PFSK-1 (cell line): ENCODE data around the gene QSOX1.

Experiments used
- FOXP2 ChIP-seq: optimal IDR thresholded peaks from 2 replicates; pipeline ENCODE3; 2011; ENCODE audit warnings: borderline replicate concordance, control low read depth, inconsistent platforms; ENCODE audit not compliant: insufficient read depth; ENCODE audit errors: extremely low read length, extremely low read depth
- POLR2AphosphoS5 ChIP-seq: IDR thresholded peaks from 2 replicates; pipeline ENCODE4 v1.6.1; 2012; ENCODE audit warnings: low read depth, mild to moderate bottlenecking, control low read depth, low read length, moderate library complexity
- SIN3A ChIP-seq: IDR thresholded peaks from 2 replicates; pipeline ENCODE4 v1.6.1; 2012; ENCODE audit warnings: mild to moderate bottlenecking, low read length, moderate library complexity, borderline replicate concordance; ENCODE audit not compliant: insufficient read depth
- TAF1 ChIP-seq: IDR thresholded peaks from 2 replicates; pipeline ENCODE4 v1.6.1; 2012; ENCODE audit warnings: low read length, control low read depth, borderline replicate concordance; ENCODE audit not compliant: insufficient read depth
- TF ChIP-seq, protein P1 (sequence below), 2 experiments: IDR thresholded peaks; 2 replicates each; pipeline versions ENCODE4 v1.6.1 to v1.8.0; 2011 to 2012; ENCODE audit warnings: low read depth in 2 of 2, low read length in 2 of 2, control low read depth in 1 of 2, inconsistent platforms in 1 of 2, mild to moderate bottlenecking in 1 of 2, moderate library complexity in 1 of 2; ENCODE audit not compliant: insufficient read depth in 1 of 2

QSOX1 gene

DNA sequence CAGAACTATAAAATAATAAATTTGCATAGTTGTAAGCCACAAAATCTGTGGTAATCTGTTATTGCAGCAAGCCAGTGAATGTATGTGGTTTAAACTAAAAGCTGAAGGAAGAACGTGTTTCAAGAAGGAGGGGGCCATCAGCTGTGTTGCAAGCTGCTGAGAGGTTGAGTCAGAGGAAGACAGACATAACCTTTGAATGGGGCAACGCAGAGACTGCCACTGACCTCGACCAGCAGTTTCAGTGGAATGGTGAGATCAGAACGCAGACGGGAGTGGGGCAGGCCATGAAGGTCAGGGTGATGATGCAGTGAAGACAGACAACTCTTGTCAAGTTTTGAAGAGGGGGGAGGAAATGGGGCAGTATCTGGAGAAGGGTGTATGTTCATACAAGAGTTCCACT, 23.2 kb upstream of the QSOX1 start:
- no peak for TF ChIP-seq FOXP2
- no peak for TF ChIP-seq POLR2AphosphoS5
- TF ChIP-seq TAF1 = no peak
- TF ChIP-seq, protein P1, sequence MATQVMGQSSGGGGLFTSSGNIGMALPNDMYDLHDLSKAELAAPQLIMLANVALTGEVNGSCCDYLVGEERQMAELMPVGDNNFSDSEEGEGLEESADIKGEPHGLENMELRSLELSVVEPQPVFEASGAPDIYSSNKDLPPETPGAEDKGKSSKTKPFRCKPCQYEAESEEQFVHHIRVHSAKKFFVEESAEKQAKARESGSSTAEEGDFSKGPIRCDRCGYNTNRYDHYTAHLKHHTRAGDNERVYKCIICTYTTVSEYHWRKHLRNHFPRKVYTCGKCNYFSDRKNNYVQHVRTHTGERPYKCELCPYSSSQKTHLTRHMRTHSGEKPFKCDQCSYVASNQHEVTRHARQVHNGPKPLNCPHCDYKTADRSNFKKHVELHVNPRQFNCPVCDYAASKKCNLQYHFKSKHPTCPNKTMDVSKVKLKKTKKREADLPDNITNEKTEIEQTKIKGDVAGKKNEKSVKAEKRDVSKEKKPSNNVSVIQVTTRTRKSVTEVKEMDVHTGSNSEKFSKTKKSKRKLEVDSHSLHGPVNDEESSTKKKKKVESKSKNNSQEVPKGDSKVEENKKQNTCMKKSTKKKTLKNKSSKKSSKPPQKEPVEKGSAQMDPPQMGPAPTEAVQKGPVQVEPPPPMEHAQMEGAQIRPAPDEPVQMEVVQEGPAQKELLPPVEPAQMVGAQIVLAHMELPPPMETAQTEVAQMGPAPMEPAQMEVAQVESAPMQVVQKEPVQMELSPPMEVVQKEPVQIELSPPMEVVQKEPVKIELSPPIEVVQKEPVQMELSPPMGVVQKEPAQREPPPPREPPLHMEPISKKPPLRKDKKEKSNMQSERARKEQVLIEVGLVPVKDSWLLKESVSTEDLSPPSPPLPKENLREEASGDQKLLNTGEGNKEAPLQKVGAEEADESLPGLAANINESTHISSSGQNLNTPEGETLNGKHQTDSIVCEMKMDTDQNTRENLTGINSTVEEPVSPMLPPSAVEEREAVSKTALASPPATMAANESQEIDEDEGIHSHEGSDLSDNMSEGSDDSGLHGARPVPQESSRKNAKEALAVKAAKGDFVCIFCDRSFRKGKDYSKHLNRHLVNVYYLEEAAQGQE (IDR thresholded peaks at IDR 0.05; ENCODE audit: insufficient read depth in 1 of 2, low read depth in 2 of 2, low read length in 2 of 2) = no peak
- TF ChIP-seq SIN3A = no peak

DNA sequence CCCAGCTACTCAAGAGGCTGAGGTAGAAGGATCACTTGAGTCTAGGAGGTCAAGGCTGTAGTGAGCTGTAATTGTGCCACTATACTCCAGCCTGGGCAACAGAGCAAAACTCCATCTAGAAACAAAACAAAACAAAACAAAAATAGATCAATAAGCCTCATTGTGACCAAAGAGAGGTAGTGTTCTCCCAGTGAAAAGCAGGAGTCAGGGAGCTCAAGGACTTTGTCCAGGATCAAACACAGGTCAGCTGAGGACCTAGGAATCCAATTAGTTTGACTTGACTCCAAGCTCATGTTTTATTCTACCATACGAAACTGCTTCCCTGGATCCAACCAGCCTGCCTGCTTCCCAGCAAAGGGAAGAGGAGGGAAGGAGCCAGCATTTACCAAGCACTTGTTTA, 21.5 kb upstream of the QSOX1 start:
- TF ChIP-seq, protein P1 (IDR thresholded peaks at IDR 0.05; ENCODE audit: insufficient read depth in 1 of 2, low read depth in 2 of 2, low read length in 2 of 2) = no peak
- no peak for TF ChIP-seq TAF1
- no peak for TF ChIP-seq SIN3A
- TF ChIP-seq POLR2AphosphoS5 = no peak
- TF ChIP-seq FOXP2 = no peak

DNA sequence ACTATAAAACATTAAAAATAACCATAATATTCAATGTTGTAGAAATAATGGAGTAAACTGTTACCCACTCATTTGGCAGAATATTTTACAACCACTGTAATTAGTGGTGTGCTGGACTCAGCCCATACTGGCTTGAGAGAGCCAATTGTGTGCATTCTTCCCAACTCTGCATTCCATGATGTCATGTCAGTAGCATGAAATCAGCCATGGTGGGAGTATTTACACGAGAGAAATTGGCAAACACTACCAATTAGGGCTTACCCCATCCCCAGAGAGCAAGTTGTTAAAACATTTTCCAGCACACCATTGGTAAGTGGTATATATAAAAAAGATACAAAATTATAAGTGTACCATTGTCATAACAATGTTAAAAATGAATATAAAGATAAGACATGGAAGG, 19.1 kb upstream of the QSOX1 start:
- TF ChIP-seq, protein P1 (IDR thresholded peaks at IDR 0.05; ENCODE audit: insufficient read depth in 1 of 2, low read depth in 2 of 2, low read length in 2 of 2) = no peak
- TF ChIP-seq POLR2AphosphoS5 = no peak
- no peak for TF ChIP-seq TAF1
- no peak for TF ChIP-seq SIN3A
- no peak for TF ChIP-seq FOXP2

DNA sequence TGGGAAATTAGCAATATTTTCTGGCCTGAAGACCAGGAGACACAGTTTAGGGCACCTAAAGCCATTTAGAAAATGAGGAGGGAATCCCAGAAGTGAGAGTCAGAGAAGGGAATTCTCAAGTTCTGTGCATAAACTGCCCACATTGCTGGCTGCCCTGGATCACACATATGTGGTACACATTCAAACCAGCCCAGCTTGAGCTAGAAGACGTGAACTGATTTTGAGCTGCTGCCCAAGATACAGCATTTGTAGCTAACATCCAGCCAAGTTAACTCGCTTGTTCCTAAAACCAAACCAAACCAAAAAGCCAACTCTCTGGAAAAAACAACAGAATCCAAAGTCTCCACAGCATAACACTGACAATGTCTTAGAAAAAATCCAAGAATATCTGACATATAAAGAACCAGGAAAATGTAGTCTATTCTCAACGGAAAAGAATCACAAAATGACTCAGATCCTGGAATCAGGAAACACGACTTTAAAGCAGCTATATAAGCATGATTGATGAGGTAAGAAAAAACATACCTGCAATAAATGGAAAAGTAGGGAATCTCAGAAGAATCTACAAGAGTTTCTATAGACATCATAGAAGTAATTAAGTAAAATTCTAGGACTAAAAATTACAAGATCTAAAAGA, 18.2 kb upstream of the QSOX1 start:
- TF ChIP-seq, protein P1 (IDR thresholded peaks at IDR 0.05; ENCODE audit: insufficient read depth in 1 of 2, low read depth in 2 of 2, low read length in 2 of 2) = no peak
- no peak for TF ChIP-seq SIN3A
- no peak for TF ChIP-seq POLR2AphosphoS5
- no peak for TF ChIP-seq TAF1
- TF ChIP-seq FOXP2 = no peak

DNA sequence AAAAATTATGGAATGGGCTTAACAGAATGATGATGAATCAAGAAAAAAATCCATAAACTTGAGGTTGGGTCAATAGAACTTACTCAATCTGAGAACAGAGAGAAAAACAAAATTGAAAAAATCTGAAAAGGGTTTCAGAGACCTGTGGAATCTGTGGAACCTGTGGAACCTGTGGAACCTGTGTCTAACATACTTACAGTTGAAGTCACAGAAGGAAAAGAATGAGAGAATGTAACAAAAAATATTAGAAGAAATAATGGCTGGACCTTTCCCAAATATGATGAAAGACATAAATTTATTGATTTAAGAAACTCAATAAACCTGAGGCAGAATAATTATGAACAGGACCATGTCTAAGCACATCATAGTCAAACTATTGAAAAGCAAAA, 17.7 kb upstream of the QSOX1 start:
- TF ChIP-seq, protein P1 (IDR thresholded peaks at IDR 0.05; ENCODE audit: insufficient read depth in 1 of 2, low read depth in 2 of 2, low read length in 2 of 2) = no peak
- no peak for TF ChIP-seq POLR2AphosphoS5
- no peak for TF ChIP-seq SIN3A
- TF ChIP-seq FOXP2 = no peak
- TF ChIP-seq TAF1 = no peak
